ENCODE results near the gene ENOX1.

The ENOX1 gene

GRCh38 chr13:43469791-43470190 is 317.0 kb downstream of the ENOX1 start:
- Histone ChIP-seq H3K9me3 (ENCODE audit: control insufficient read depth, insufficient read depth, low read depth, low read length) (no peaks in the 10 kb centered on the region), H3K36me3 (ENCODE audit: control insufficient read depth in 2 of 2, insufficient read depth in 1 of 2, low read length in 2 of 2) (no peaks in the 10 kb centered on the region), H3K4me1 (ENCODE audit: control insufficient read depth, insufficient read depth, low read length) (no peaks in the 10 kb centered on the region), H3K27ac (ENCODE audit: extremely low read depth, low read depth, low read length) (no peak overlapping the region), H3K4me3 (ENCODE audit: low read depth, low read length) (no peak overlapping the region)
- ChIA-PET POLR2A (no interaction called here), CTCF (no interaction called here)
- TF ChIP-seq ZBTB26 (tag by site-specific recombination; optimal IDR thresholded peaks at IDR 0.05) (no peak), SP3 (tag by site-specific recombination; IDR thresholded peaks at IDR 0.05) (no peak), ZSCAN18 (tag by site-specific recombination; IDR thresholded peaks at IDR 0.05) (no peak), WT1 (tag by site-specific recombination; IDR thresholded peaks at IDR 0.05) (no peak), RBAK (tag by site-specific recombination; IDR thresholded peaks at IDR 0.05) (no peak), HIC1 (tag by site-specific recombination; IDR thresholded peaks at IDR 0.05) (no peak), OVOL3 (tag by site-specific recombination; IDR thresholded peaks at IDR 0.05) (no peak), ZNF335 (tag by site-specific recombination; conservative IDR thresholded peaks at IDR 0.05) (no peak), ZNF660 (tag by site-specific recombination; IDR thresholded peaks at IDR 0.05) (no peak), PRDM2 (tag by site-specific recombination; IDR thresholded peaks at IDR 0.05; ENCODE audit: borderline replicate concordance) (no peak), ZBTB6 (tag by site-specific recombination; IDR thresholded peaks at IDR 0.05) (no peak), ZNF654 (tag by site-specific recombination; IDR thresholded peaks at IDR 0.05; ENCODE audit: low read depth) (no peak)
- TF ChIP-seq, protein P1, sequence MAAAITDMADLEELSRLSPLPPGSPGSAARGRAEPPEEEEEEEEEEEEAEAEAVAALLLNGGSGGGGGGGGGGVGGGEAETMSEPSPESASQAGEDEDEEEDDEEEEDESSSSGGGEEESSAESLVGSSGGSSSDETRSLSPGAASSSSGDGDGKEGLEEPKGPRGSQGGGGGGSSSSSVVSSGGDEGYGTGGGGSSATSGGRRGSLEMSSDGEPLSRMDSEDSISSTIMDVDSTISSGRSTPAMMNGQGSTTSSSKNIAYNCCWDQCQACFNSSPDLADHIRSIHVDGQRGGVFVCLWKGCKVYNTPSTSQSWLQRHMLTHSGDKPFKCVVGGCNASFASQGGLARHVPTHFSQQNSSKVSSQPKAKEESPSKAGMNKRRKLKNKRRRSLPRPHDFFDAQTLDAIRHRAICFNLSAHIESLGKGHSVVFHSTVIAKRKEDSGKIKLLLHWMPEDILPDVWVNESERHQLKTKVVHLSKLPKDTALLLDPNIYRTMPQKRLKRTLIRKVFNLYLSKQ (tag by site-specific recombination; IDR thresholded peaks at IDR 0.05; ENCODE audit: borderline replicate concordance), result no peak

Measured in HEK293 (cell line).